SW480 (cell line): ENCODE data around the gene TOX3.

Experiments used
- DNase-seq: peaks from one replicate; pipeline ENCODE4 v3.0.0-alpha.2; 2016; ENCODE audit warnings: low spot score

TOX3 gene

DNA sequence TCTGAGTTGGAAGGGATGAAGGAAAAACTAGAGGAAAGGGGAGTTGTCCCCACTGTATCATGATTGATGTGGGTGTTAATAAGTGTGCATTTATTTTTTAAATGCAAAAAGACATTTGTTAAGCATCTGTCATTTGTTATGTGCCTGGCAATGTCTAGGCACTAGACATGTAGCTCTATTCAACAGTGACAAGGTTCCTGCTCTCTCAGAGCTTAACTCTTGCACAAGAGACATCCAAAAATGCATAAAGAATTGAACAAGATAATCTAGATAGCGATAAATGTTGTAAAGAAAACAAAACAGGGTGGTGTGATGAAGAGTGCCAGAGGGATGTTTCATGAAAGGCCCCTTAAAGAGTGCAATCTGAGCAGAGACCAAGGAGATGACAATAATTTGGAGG, 148.9 kb downstream of the TOX3 start:
- DNase-seq = no peak

- DNase-seq = no peak
These were observed 153.5 kb downstream of the TOX3 start for GRCh38 chr16:52393448-52393847.

DNA sequence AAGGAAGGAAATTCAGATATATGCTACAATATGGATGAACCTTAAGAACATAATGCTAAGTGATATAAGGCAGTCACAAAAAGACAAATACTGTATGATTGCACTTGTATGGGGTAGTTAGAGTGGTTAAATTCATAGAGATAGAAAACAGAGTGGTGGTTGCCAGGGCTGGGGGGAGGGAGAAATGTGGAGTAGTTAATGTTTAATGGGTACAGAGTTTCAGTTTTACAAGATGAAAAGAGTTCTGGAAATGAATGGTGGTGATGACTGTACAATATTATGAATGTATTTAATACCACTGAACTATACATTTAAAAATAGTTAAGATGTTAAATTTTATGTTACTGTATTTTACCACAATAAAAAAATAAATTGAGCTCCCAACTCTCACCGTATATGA, 157.9 kb downstream of the TOX3 start:
- DNase-seq = peak; percentile 21
